AG09309 (cell line): ENCODE data around the gene GJB5.

ENCODE experiments used
- DNase-seq: peaks from one replicate; pipeline ENCODE4 v3.0.0-alpha.2; 2010; ENCODE audit warnings: low read depth
- H3K4me3 ChIP-seq: 2 replicates; pipeline ENCODE4 v1.5.1; 2011; ENCODE audit warnings: mild to moderate bottlenecking, low read depth, low read length, moderate library complexity; ENCODE audit not compliant: control insufficient read depth
- TF ChIP-seq, protein P1 (sequence below): IDR thresholded peaks from 2 replicates; pipeline ENCODE4 v1.5.1; 2011; ENCODE audit warnings: mild to moderate bottlenecking, low read depth, low read length, inconsistent platforms; ENCODE audit not compliant: insufficient read depth, control insufficient read depth; ENCODE audit errors: missing control alignments

Gene GJB5

DNA sequence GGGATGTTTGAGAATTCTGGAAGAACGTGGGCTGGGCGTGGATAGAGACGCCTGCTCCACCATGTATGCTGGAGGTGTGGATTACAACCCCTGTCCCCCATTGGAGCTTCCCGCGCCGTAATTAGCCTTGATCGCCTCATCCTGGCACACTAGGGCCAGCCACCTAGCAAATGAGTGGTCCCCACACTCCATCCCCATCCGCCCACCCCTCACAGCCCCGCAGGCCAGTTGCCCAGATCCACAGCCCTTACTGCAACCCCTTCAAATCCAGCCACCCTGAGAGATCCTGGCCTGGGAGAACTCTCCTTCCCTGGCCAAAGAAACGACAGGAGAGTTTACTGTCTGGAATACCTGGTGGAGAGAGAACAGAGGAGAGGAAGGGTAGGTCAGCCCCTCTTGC, 37.6 kb downstream of the GJB5 start:
- DNase-seq, result no peak
- no peak overlapping the region for H3K4me3 ChIP-seq
- TF ChIP-seq, protein P1, sequence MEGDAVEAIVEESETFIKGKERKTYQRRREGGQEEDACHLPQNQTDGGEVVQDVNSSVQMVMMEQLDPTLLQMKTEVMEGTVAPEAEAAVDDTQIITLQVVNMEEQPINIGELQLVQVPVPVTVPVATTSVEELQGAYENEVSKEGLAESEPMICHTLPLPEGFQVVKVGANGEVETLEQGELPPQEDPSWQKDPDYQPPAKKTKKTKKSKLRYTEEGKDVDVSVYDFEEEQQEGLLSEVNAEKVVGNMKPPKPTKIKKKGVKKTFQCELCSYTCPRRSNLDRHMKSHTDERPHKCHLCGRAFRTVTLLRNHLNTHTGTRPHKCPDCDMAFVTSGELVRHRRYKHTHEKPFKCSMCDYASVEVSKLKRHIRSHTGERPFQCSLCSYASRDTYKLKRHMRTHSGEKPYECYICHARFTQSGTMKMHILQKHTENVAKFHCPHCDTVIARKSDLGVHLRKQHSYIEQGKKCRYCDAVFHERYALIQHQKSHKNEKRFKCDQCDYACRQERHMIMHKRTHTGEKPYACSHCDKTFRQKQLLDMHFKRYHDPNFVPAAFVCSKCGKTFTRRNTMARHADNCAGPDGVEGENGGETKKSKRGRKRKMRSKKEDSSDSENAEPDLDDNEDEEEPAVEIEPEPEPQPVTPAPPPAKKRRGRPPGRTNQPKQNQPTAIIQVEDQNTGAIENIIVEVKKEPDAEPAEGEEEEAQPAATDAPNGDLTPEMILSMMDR, result no peak

DNA sequence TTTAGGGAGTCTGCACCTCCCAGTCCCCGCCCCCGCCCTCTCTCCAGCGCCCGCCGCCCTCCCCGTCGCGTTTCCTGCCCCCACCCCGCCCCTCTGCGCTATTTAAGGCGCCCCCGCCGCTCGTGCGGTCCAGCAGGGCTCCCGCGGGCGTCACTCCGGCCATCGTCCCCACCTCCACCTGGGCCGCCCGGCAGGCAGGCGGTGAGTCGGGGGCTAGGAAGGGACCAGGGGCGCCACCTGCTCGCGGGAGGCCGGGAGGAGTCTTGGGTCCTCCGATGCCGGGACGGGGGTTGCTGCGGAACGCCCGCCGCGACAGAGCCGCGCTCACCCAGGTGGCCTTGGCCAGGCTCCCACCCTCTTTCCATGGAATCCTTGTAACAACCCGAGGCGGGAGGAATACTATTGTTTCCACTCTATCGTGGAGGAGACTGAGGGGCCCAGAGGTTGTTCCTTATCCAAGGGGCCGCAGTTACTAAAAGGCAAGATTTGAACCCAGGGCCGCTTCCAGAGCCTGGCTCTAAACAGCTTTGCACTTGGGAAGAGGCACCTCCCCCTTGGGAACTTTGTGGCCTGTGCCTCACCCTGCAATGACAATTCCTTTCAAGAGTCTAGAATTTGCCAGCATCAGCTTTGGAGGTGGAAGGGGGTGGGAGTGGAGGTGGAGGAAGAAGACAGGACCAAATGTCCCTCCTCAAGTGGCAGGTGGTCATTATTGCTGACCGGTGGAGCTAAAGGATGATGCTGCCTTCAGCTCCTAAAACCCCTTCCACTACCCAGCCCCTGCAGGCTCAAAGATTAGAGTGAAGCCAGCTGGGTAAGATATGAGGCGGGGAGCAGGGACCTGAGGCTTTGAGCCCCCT, 38.3 kb downstream of the GJB5 start, which contains the start of gene GJA4:
GJA4 (plus strand) TSS at position 132 of the 860 bp plus-strand sequence. CDS start 1,215 bp downstream, outside the sequence.
- H3K4me3 ChIP-seq, result no peak within 1 kb of the TSS
- no peak for DNase-seq
- TF ChIP-seq, protein P1, result no peak

DNA sequence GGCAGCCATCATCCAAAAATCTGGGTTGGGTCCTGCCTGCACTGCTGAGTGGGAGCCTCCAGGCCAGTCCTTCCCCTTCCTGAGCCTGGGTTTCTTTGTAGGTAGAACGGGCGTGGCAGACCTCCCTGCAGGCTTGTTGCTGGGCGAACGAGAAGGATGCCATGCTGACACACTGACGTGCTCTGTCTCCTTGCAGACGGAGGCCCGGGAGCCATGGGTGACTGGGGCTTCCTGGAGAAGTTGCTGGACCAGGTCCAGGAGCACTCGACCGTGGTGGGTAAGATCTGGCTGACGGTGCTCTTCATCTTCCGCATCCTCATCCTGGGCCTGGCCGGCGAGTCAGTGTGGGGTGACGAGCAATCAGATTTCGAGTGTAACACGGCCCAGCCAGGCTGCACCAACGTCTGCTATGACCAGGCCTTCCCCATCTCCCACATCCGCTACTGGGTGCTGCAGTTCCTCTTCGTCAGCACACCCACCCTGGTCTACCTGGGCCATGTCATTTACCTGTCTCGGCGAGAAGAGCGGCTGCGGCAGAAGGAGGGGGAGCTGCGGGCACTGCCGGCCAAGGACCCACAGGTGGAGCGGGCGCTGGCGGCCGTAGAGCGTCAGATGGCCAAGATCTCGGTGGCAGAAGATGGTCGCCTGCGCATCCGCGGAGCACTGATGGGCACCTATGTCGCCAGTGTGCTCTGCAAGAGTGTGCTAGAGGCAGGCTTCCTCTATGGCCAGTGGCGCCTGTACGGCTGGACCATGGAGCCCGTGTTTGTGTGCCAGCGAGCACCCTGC, 39.3 kb downstream of the GJB5 start:
- no peak overlapping the region for H3K4me3 ChIP-seq
- DNase-seq, result no peak
- TF ChIP-seq, protein P1, result no peak

DNA sequence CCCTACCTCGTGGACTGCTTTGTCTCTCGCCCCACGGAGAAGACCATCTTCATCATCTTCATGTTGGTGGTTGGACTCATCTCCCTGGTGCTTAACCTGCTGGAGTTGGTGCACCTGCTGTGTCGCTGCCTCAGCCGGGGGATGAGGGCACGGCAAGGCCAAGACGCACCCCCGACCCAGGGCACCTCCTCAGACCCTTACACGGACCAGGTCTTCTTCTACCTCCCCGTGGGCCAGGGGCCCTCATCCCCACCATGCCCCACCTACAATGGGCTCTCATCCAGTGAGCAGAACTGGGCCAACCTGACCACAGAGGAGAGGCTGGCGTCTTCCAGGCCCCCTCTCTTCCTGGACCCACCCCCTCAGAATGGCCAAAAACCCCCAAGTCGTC, 39.9 kb downstream of the GJB5 start:
- TF ChIP-seq, protein P1, result no peak
- no peak for DNase-seq
- H3K4me3 ChIP-seq, result no peak overlapping the region

DNA sequence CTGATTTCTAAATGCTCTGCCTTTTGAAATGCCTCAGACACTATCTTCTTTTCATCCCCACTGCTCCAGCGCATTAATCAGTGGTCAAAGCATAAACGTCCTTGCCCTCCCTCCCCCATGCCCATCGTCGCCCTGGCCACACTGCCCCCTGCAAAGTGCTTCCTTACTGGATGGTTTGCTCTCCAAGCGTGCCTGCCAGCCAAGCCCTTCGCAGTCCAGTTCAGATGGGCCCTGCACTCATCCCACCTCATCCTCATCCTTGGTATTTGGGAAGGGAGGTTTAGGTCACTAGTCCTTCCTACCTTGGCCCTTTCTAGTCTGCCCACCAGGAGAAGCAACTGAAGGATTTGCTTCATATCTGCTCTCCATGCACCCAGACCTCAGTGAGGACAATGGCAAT, 41.1 kb downstream of the GJB5 start:
- TF ChIP-seq, protein P1, result no peak
- no peak overlapping the region for H3K4me3 ChIP-seq
- DNase-seq, result no peak

DNA sequence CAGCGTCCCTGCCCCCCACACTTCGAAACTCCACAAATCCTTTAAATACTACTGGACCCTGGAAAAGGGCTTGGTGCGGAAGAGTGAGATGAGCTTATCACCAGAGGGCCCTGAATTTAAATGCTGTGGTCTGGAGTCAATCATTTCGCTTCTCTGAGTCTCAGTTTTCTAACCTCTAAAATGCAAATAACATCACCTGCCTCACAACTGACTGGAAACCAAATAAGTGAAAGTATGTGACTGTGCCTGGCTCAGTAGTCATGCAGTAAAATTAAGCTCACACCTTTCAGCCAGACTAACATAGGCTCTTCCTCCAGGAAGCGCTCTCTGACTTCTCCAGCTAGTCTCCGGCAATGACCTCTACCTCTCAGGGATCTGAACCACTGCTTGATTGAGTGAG, 42.1 kb downstream of the GJB5 start:
- no peak overlapping the region for H3K4me3 ChIP-seq
- DNase-seq, result no peak
- TF ChIP-seq, protein P1, result no peak
